ENCODE measurements around the gene ACAN.

ACAN gene

DNA sequence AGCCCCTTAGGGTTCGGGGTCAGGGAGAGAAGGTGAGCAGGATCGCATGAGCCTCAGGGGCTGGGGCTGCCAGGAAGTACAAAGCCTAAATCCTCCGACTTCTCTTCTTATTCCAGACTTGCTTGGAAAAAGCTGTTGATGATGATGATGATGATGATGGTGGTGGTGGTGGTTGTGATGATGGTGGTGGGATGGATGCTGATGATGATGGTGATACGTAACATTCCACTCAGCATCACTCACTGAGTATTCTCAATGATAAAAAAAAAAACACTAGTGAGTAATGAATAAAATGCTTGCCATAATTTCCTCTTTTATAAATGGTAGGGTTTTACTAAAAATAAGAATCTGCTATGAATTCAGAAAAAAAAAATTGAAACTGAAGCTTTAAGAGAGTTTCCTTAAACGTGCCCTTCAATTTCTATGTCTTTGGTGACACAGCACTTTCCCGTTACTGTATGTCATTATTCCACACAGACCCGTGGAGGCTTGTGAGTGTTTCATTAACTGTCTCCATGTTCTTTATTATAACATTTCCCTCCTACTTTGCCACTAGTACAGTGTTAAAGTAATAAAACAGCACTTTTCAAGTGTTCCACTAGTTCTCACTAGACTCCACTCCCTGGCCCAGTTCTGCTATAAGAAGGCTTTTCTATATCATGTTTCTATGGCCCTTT lies 5.4 kb upstream of the ACAN start:
- TF ChIP-seq, protein P1, sequence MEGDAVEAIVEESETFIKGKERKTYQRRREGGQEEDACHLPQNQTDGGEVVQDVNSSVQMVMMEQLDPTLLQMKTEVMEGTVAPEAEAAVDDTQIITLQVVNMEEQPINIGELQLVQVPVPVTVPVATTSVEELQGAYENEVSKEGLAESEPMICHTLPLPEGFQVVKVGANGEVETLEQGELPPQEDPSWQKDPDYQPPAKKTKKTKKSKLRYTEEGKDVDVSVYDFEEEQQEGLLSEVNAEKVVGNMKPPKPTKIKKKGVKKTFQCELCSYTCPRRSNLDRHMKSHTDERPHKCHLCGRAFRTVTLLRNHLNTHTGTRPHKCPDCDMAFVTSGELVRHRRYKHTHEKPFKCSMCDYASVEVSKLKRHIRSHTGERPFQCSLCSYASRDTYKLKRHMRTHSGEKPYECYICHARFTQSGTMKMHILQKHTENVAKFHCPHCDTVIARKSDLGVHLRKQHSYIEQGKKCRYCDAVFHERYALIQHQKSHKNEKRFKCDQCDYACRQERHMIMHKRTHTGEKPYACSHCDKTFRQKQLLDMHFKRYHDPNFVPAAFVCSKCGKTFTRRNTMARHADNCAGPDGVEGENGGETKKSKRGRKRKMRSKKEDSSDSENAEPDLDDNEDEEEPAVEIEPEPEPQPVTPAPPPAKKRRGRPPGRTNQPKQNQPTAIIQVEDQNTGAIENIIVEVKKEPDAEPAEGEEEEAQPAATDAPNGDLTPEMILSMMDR (IDR thresholded peaks at IDR 0.05; ENCODE audit: borderline replicate concordance, control extremely low read depth, extremely low read depth, insufficient read depth, missing control alignments): no peak
- in situ Hi-C loops (cut with MboI; ENCODE audit: low sequenced_read_pairs, unreplicated experiment): no loop called here
- no peak for DNase-seq (ENCODE audit: low spot score)

DNA sequence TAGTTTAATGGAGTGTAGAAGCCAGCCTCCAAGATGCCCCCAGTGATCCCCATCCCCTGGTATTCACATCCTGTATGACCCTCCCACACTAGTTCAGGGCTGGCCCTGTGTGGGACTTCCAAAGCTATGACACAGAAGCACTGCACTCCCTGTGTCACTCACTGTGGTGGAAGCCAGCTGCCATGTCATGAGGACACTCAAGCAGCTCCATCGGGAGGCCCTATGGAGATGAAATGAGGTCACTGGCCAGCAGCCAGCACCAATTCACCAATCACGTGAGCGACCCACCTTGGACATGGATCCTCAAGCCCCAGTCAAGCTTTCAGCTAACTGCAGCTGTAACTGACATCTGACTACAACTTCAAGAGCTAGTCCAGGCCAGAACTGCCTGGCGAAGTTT lies 3.9 kb upstream of the ACAN start:
- TF ChIP-seq, protein P1 (IDR thresholded peaks at IDR 0.05; ENCODE audit: borderline replicate concordance, control extremely low read depth, extremely low read depth, insufficient read depth, missing control alignments): no peak
- DNase-seq (ENCODE audit: low spot score): no peak
- in situ Hi-C loops (cut with MboI; ENCODE audit: low sequenced_read_pairs, unreplicated experiment): no loop called here

DNA sequence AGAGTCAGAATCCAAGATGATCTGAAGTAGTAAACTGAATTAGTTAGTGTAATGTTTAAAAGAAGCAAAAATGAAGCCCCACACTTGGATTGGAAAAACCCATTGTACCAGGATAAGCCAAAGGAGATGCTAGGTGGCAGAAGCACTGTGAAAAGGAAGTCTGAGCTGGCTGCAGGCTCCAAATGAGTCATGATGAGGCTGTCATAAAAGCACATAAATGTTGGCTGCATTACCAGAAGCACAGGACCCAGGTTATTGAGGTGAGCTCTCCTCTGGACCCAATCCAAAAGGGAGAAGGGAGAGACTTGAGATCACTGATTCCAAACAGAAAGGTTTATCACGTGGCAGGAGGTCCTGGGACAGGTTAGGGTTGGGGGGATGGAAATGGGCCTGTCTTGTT lies 3.2 kb upstream of the ACAN start:
- DNase-seq (ENCODE audit: low spot score): no peak
- TF ChIP-seq, protein P1 (IDR thresholded peaks at IDR 0.05; ENCODE audit: borderline replicate concordance, control extremely low read depth, extremely low read depth, insufficient read depth, missing control alignments): no peak
- in situ Hi-C loops (cut with MboI; ENCODE audit: low sequenced_read_pairs, unreplicated experiment): no loop called here

DNA sequence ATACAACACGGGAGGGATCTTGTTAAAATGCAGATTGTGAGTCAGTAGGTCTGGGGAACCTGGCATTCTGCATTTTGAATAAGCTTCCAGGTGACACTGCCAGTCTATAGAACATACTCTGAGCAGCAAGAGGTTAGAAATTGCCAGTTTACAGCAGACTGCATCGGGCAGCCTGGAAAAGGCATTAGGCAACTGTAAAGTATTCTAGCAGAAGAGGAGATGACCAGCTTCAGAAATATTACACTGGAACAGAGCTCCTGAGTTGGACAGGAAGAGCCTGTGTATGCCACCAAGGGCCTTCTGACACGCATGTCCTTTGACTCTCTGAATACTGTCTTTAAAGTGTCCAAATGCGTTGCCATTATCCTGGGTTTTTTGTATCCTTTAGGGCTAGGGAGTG lies 2.5 kb upstream of the ACAN start:
- TF ChIP-seq, protein P1 (IDR thresholded peaks at IDR 0.05; ENCODE audit: borderline replicate concordance, control extremely low read depth, extremely low read depth, insufficient read depth, missing control alignments): no peak
- in situ Hi-C loops (cut with MboI; ENCODE audit: low sequenced_read_pairs, unreplicated experiment): no loop called here
- DNase-seq (ENCODE audit: low spot score): no peak

DNA sequence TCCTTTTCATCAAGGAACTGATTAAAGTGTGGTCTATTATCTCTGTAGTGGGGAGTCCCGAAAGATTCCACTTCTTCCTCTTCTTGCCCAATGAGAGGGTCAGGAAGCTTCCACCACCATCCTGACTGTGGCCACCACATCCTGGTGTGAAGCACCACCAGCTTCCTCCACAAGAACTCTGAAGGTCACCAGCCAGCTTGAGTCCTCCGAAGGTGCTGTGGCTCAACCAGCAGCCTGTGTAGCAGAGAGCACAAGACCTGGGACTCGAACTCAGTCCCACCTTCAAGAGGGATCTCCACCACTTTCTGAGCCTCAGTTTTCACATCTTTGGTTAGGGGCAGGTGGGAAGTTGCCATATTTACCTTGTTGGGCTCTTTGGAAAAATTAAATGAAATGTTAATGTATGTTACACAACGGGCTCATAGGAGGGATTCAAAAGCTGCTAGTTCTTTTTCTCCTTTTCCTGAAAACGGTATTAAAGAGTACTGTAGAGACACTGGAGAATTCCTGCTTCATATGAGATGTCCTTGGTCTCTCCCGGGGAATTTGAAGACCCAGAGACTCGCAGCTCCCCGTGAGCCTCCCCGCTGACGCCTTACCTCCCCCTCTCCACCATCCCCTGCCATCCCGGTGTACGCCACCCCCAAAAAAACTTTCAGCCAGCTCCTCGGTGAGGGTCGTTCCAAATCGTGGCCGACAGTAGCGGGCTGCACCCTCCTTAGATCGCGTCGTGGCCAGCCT lies 816 bp upstream of the ACAN start:
- DNase-seq (ENCODE audit: low spot score): no peak
- in situ Hi-C loops (cut with MboI; ENCODE audit: low sequenced_read_pairs, unreplicated experiment): no loop called here

DNA sequence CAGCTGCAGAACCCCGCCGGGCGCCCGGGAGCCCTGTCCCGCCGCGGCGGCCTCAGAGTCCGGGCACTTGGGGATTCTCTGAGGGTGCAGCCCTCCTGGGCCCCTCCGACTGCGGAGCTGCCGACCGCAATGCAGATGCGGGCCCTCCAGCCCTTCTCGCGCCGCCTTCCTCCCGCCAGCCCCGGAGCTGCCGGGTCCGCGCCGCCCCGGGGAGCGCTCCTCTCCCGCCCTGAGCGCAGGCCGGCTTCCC lies 320 bp upstream of the ACAN start:
- TF ChIP-seq, protein P1 (IDR thresholded peaks at IDR 0.05; ENCODE audit: borderline replicate concordance, control extremely low read depth, extremely low read depth, insufficient read depth, missing control alignments): no peak
- in situ Hi-C loops (cut with MboI; ENCODE audit: low sequenced_read_pairs, unreplicated experiment): no loop called here
- no peak for DNase-seq (ENCODE audit: low spot score)

More for the DNA sequence above, 816 bp upstream of the ACAN start:
- TF ChIP-seq, protein P1 (IDR thresholded peaks at IDR 0.05; ENCODE audit: borderline replicate concordance, control extremely low read depth, extremely low read depth, insufficient read depth, missing control alignments): no peak
